Fibroblast of lung (primary cell): ENCODE results near the gene STK32A. TPM values are rescaled to one million over a fixed set of nuclear protein-coding genes. Genes with fewer than 3 reads are reported as not detected.

Experiments
- DNase-seq, 2 donors: peaks; one replicate each; pipeline versions ENCODE4 v3.0.0 to v3.0.0-alpha.2; 2010; ENCODE audit warnings: low read depth in 2 of 2
- H2AFZ ChIP-seq: 2 replicates; pipeline ENCODE4 v1.5.1; 2012; ENCODE audit warnings: low read length, control low read depth, inconsistent platforms
- H3K27ac ChIP-seq: 2 replicates; pipeline ENCODE4 v1.5.1; 2011; ENCODE audit warnings: low read length, control low read depth; ENCODE audit not compliant: insufficient read depth
- H3K27me3 ChIP-seq: 2 replicates; pipeline ENCODE4 v1.5.1; 2011; ENCODE audit warnings: mild to moderate bottlenecking, low read length; ENCODE audit not compliant: control insufficient read depth, insufficient read depth
- H3K36me3 ChIP-seq: 2 replicates; pipeline ENCODE4 v1.5.1; 2011; ENCODE audit warnings: low read length; ENCODE audit not compliant: control insufficient read depth, insufficient read depth
- H3K4me1 ChIP-seq: 2 replicates; pipeline ENCODE4 v1.5.1; 2011; ENCODE audit warnings: low read length; ENCODE audit not compliant: control insufficient read depth, insufficient read depth; ENCODE audit errors: extremely low read depth
- H3K4me2 ChIP-seq: 2 replicates; pipeline ENCODE4 v1.5.1; 2011; ENCODE audit warnings: low read length, control low read depth; ENCODE audit not compliant: insufficient read depth; ENCODE audit errors: extremely low read depth
- H3K4me3 ChIP-seq, 4 experiments: fragments of 200-600 bp in 1 of 4; sonication (generic) in 1 of 4; replicated peaks in 1 of 4; 2 replicates each; pipeline ENCODE4 v1.5.1; 2011 to 2016; ENCODE audit warnings: low read length in 4 of 4, low read depth in 3 of 4, mild to moderate bottlenecking in 3 of 4, control low read depth in 2 of 4, inconsistent platforms in 1 of 4, mixed read lengths in 1 of 4; ENCODE audit not compliant: insufficient read depth in 1 of 4; ENCODE audit errors: control extremely low read depth in 1 of 4
- H3K79me2 ChIP-seq: 2 replicates; pipeline ENCODE4 v1.5.1; 2012; ENCODE audit warnings: mild to moderate bottlenecking, low read length, inconsistent platforms; ENCODE audit not compliant: control insufficient read depth, insufficient read depth
- H3K9ac ChIP-seq: 2 replicates; pipeline ENCODE4 v1.5.1; 2011; ENCODE audit warnings: mild to moderate bottlenecking, low read length, control low read depth; ENCODE audit not compliant: insufficient read depth
- H3K9me3 ChIP-seq: 2 replicates; pipeline ENCODE4 v1.5.1; 2012; ENCODE audit warnings: low read depth, low read length; ENCODE audit not compliant: control insufficient read depth, insufficient read depth
- H4K20me1 ChIP-seq: 2 replicates; pipeline ENCODE4 v1.5.1; 2011; ENCODE audit warnings: low read length; ENCODE audit not compliant: control insufficient read depth, insufficient read depth; ENCODE audit errors: extremely low read depth
- CTCF ChIP-seq, 2 donors: IDR thresholded peaks in 1 of 2; conservative IDR thresholded peaks in 1 of 2; 1 replicate in 1 of 2; 2 replicates in 1 of 2; pipeline ENCODE4 v1.5.1; 2011 to 2012; ENCODE audit warnings: low read length in 2 of 2, control low read depth in 1 of 2, inconsistent platforms in 1 of 2, low read depth in 1 of 2, mild to moderate bottlenecking in 1 of 2
- EZH2 ChIP-seq: IDR thresholded peaks from 2 replicates; pipeline ENCODE4 v1.5.1; 2012; ENCODE audit warnings: low read length, control low read depth, mild to moderate bottlenecking; ENCODE audit errors: missing control alignments
- polyA plus RNA-seq, 2 donors: library from polyadenylated mRNA; depleted of rRNA in 1 of 2; stranded (reverse) in 1 of 2; unstranded in 1 of 2; fragments of >200 nt; gene quantifications; 2 replicates each; pipeline ENCODE4 v1.2.1, GENCODE V29; 2011 to 2012; ENCODE audit warnings: missing spikeins in 1 of 2
- total RNA-seq: library from RNA; depleted of rRNA; stranded (reverse); fragments of >200 nt; gene quantifications from 2 replicates; pipeline ENCODE4 v1.2.1, GENCODE V29; 2014

The STK32A gene
- total and polyA plus RNA-seq, 2 donors (not counting 1 experiment from before 2014, with no cell fraction given): 0.30 to 2.5 TPM

- peak in 1 of 2 donors; percentile 30 for DNase-seq
- TF ChIP-seq EZH2 (no peak), CTCF (conservative IDR thresholded peaks at IDR 0.05 in 1 of 2, IDR thresholded peaks at IDR 0.05 in 1 of 2; ENCODE audit: low read depth in 1 of 2, low read length in 2 of 2) (peak; percentile 10 to 51)
- Histone ChIP-seq H3K4me2 (no peak overlapping the region), H3K27ac (no peak overlapping the region), H4K20me1 (no peaks in the 10 kb centered on the region), H3K4me3 (no peak overlapping the region), H3K9ac (no peak overlapping the region), H2AFZ (no peak overlapping the region), H3K4me1 (no peaks in the 10 kb centered on the region), H3K27me3 (no peaks in the 10 kb centered on the region), H3K79me2 (no peaks in the 10 kb centered on the region), H3K9me3 (no peaks in the 10 kb centered on the region), H3K36me3 (no peaks in the 10 kb centered on the region)
These were observed 135.0 kb downstream of the STK32A start for GRCh38 chr5:147369742-147370374.

GRCh38 chr5:147371290-147371689 is 136.5 kb downstream of the STK32A start:
- H3K9ac ChIP-seq: no peak overlapping the region
- H4K20me1 ChIP-seq: no peaks in the 10 kb centered on the region
- TF ChIP-seq CTCF (conservative IDR thresholded peaks at IDR 0.05 in 1 of 2, IDR thresholded peaks at IDR 0.05 in 1 of 2; ENCODE audit: low read depth in 1 of 2, low read length in 2 of 2) (no peak), EZH2 (no peak)

GRCh38 chr5:147372191-147372590 is 137.4 kb downstream of the STK32A start:
- Histone ChIP-seq H3K27ac (no peak overlapping the region), H4K20me1 (no peaks in the 10 kb centered on the region), H3K79me2 (no peaks in the 10 kb centered on the region), H3K9me3 (no peaks in the 10 kb centered on the region), H3K9ac (no peak overlapping the region), H3K4me2 (no peak overlapping the region), H3K36me3 (no peaks in the 10 kb centered on the region), H3K4me3 (no peak overlapping the region), H3K4me1 (no peaks in the 10 kb centered on the region), H3K27me3 (no peaks in the 10 kb centered on the region), H2AFZ (no peak overlapping the region)
- no peak for DNase-seq
- TF ChIP-seq CTCF (conservative IDR thresholded peaks at IDR 0.05 in 1 of 2, IDR thresholded peaks at IDR 0.05 in 1 of 2; ENCODE audit: low read depth in 1 of 2, low read length in 2 of 2) (no peak), EZH2 (no peak)

More at GRCh38 chr5:147371290-147371689, 136.5 kb downstream of the STK32A start:
- Histone ChIP-seq H3K27me3 (no peaks in the 10 kb centered on the region), H3K9me3 (no peaks in the 10 kb centered on the region), H3K79me2 (no peaks in the 10 kb centered on the region), H3K4me1 (no peaks in the 10 kb centered on the region), H3K4me2 (no peak overlapping the region), H3K4me3 (no peak overlapping the region), H2AFZ (no peak overlapping the region), H3K27ac (no peak overlapping the region), H3K36me3 (no peaks in the 10 kb centered on the region)
- no peak for DNase-seq
